CD14-positive monocyte (primary cell): ENCODE results near the gene SEMA3G. TPM values are rescaled to one million over a fixed set of nuclear protein-coding genes. Genes with fewer than 3 reads are reported as not detected.

ENCODE experiments used
- DNase-seq, 3 donors: peaks; one replicate each; pipeline ENCODE4 v3.0.0-alpha.2; 2011 to 2022
- H2AFZ ChIP-seq: 2 replicates; pipeline ENCODE4 v1.6.0; 2012; ENCODE audit warnings: mild to moderate bottlenecking, low read depth, low read length, inconsistent platforms; ENCODE audit not compliant: insufficient read depth, poor library complexity, severe bottlenecking
- H3K27ac ChIP-seq, 2 donors: 1 replicate in 1 of 2; 2 replicates in 1 of 2; pipeline ENCODE4 v1.5.1; 2012 to 2013; ENCODE audit warnings: low read length in 2 of 2, control low read depth in 1 of 2, inconsistent platforms in 1 of 2, low read depth in 1 of 2, mild to moderate bottlenecking in 1 of 2
- H3K27me3 ChIP-seq, 2 donors: one replicate each; pipeline versions ENCODE4 v1.6.0 to v1.6.1; 2011 to 2013; ENCODE audit warnings: low read length in 2 of 2; ENCODE audit not compliant: control insufficient read depth in 2 of 2, insufficient read depth in 2 of 2
- H3K36me3 ChIP-seq, 2 donors: replicated peaks in 1 of 2; 1 replicate in 1 of 2; 2 replicates in 1 of 2; pipeline versions ENCODE4 v1.5.1 to v1.6.1; 2012 to 2013; ENCODE audit warnings: low read length in 2 of 2, control low read depth in 1 of 2, inconsistent platforms in 1 of 2, mild to moderate bottlenecking in 1 of 2; ENCODE audit not compliant: insufficient read depth in 2 of 2, control insufficient read depth in 1 of 2
- H3K4me1 ChIP-seq, 2 donors: 1 replicate in 1 of 2; 2 replicates in 1 of 2; pipeline versions ENCODE4 v1.5.1 to v1.6.1; 2012 to 2013; ENCODE audit warnings: low read length in 2 of 2, control low read depth in 1 of 2, inconsistent platforms in 1 of 2, mild to moderate bottlenecking in 1 of 2, moderate library complexity in 1 of 2; ENCODE audit not compliant: insufficient read depth in 2 of 2, control insufficient read depth in 1 of 2
- H3K4me2 ChIP-seq: replicated peaks from 2 replicates; pipeline ENCODE3; 2012; ENCODE audit warnings: low read length, moderate library complexity, mild to moderate bottlenecking; ENCODE audit not compliant: poor library complexity, severe bottlenecking; ENCODE audit errors: extremely low read depth
- H3K4me3 ChIP-seq, 3 experiments: fragments of 200-600 bp in 1 of 3; sonication (generic) in 1 of 3; replicated peaks in 1 of 3; 1 replicate in 2 of 3; 2 replicates in 1 of 3; pipeline ENCODE4 v1.5.1; 2011 to 2013; ENCODE audit warnings: low read length in 3 of 3, mild to moderate bottlenecking in 3 of 3, control low read depth in 2 of 3, low read depth in 2 of 3, inconsistent platforms in 1 of 3, moderate library complexity in 1 of 3
- H3K79me2 ChIP-seq: 2 replicates; pipeline ENCODE4 v1.6.0; 2012; ENCODE audit warnings: mild to moderate bottlenecking, control low read depth, inconsistent platforms, low read length, moderate library complexity; ENCODE audit not compliant: insufficient read depth
- H3K9ac ChIP-seq: 2 replicates; pipeline ENCODE4 v1.6.0; 2017; ENCODE audit warnings: low read length, mild to moderate bottlenecking; ENCODE audit not compliant: insufficient read depth, poor library complexity, severe bottlenecking
- H3K9me3 ChIP-seq, 2 donors: replicated peaks in 1 of 2; 1 replicate in 1 of 2; 2 replicates in 1 of 2; pipeline versions ENCODE4 v1.5.1 to v1.6.1; 2012 to 2013; ENCODE audit warnings: low read length in 2 of 2, control low read depth in 1 of 2; ENCODE audit not compliant: control insufficient read depth in 1 of 2, insufficient read depth in 1 of 2
- H4K20me1 ChIP-seq: 2 replicates; pipeline ENCODE4 v1.6.0; 2012; ENCODE audit warnings: mild to moderate bottlenecking, low read length, control low read depth, moderate library complexity; ENCODE audit not compliant: insufficient read depth
- H3K27ac Mint-ChIP-seq, 7 donors: one replicate each; pipeline ENCODE4 v1.8.0; 2020; ENCODE audit warnings: mild to moderate bottlenecking in 7 of 7, mixed read lengths in 7 of 7, moderate library complexity in 6 of 7, inconsistent platforms in 2 of 7
- H3K27me3 Mint-ChIP-seq, 3 donors: one replicate each; pipeline ENCODE4 v1.8.0; 2021 to 2022; ENCODE audit warnings: low read depth in 3 of 3, mild to moderate bottlenecking in 3 of 3, mixed read lengths in 3 of 3, moderate library complexity in 3 of 3, inconsistent platforms in 1 of 3
- H3K36me3 Mint-ChIP-seq, 2 donors: one replicate each; pipeline ENCODE4 v1.8.0; 2020; ENCODE audit warnings: mixed read lengths in 2 of 2, inconsistent platforms in 1 of 2, mild to moderate bottlenecking in 1 of 2
- H3K4me1 Mint-ChIP-seq: one replicate; pipeline ENCODE4 v1.8.0; 2020; ENCODE audit warnings: mild to moderate bottlenecking, mixed read lengths
- H3K4me3 Mint-ChIP-seq, 2 donors: one replicate each; pipeline ENCODE4 v1.8.0; 2020; ENCODE audit warnings: mild to moderate bottlenecking in 2 of 2, mixed read lengths in 2 of 2, moderate library complexity in 1 of 2
- H3K9me3 Mint-ChIP-seq, 7 donors: one replicate each; pipeline ENCODE4 v1.8.0; 2020 to 2022; ENCODE audit warnings: mixed read lengths in 7 of 7, mild to moderate bottlenecking in 6 of 7, moderate library complexity in 6 of 7, inconsistent platforms in 2 of 7
- CTCF ChIP-seq: fragments of 200-600 bp; IDR thresholded peaks from one replicate; pipeline ENCODE4 v1.8.0; 2022; ENCODE audit warnings: antibody characterized with exemption, mild to moderate bottlenecking
- WGBS: methylation state at CpG from one replicate; pipeline ENCODE4 v1.1.5; 2013; ENCODE audit warnings: missing lambda C conversion rate; ENCODE audit not compliant: insufficient coverage; 5-methylcytosine and 5-hydroxymethylcytosine counted together
- intact Hi-C, 2 donors: fragments of 100-400 bp; cut with micrococcal nuclease; formaldehyde crosslinking; loops; one replicate each; pipeline versions ENCODE4 v1.15.0 to v1.15.1; 2023
- polyA plus RNA-seq, 3 donors: library from polyadenylated mRNA; depleted of rRNA in 1 of 3; unstranded in 2 of 3; stranded (reverse) in 1 of 3; fragments of 300-500 nt in 2 of 3; fragments of >200 nt in 1 of 3; fragmentation: Illumina TruSeq in 2 of 3; gene quantifications; 1 replicate in 2 of 3; 2 replicates in 1 of 3; pipeline ENCODE4 v1.2.3, GENCODE V29; 2012 to 2021

Gene SEMA3G
- polyA plus RNA-seq, 3 donors: 0.03 TPM; not detected in 2

GRCh38 chr3:52442409-52443267 lies 2.3 kb downstream of the SEMA3G start:
- Histone ChIP-seq H3K9me3 (no peaks in the 10 kb centered on the region), H3K4me1 (peaks cover 5 to 11% of the 10 kb centered on the region in 2 donors), H3K36me3 (no peaks in the 10 kb centered on the region), H3K4me3 (no peak overlapping the region), H3K9ac (no peak overlapping the region), H3K4me2 (no peak overlapping the region), H2AFZ (no peak overlapping the region), H3K27ac (no peak overlapping the region), H3K27me3 (no peaks in the 10 kb centered on the region), H3K79me2 (no peaks in the 10 kb centered on the region), H4K20me1 (no peaks in the 10 kb centered on the region)
- H3K36me3 Mint-ChIP-seq: no peaks in the 10 kb centered on the region
- H3K4me1 Mint-ChIP-seq: peaks cover 6% of the 10 kb centered on the region
- no peaks in the 10 kb centered on the region for H3K9me3 Mint-ChIP-seq
- peaks cover 0 to 9% (median 6%) of the 10 kb centered on the region in 3 donors for H3K27me3 Mint-ChIP-seq
- no peak overlapping the region for H3K4me3 Mint-ChIP-seq
- intact Hi-C loops: no loop called here
- no peak for TF ChIP-seq CTCF
- WGBS: 96% methylated on average over 13 of the region's 16 CpGs
- peak overlapping the region in 1 of 7 donors; percentile 23 for H3K27ac Mint-ChIP-seq
- DNase-seq: no peak

- Mint-ChIP-seq H3K36me3 (no peaks in the 10 kb centered on the region), H3K4me3 (no peak overlapping the region), H3K27ac (no peak overlapping the region), H3K9me3 (no peaks in the 10 kb centered on the region), H3K27me3 (peaks cover 0 to 9% (median 6%) of the 10 kb centered on the region in 3 donors), H3K4me1 (peaks cover 9% of the 10 kb centered on the region)
- DNase-seq: no peak
- Histone ChIP-seq H2AFZ (no peak overlapping the region), H3K4me2 (no peak overlapping the region), H3K4me3 (no peak overlapping the region), H4K20me1 (no peaks in the 10 kb centered on the region), H3K9ac (no peak overlapping the region), H3K79me2 (no peaks in the 10 kb centered on the region), H3K4me1 (peaks cover 13 to 19% of the 10 kb centered on the region in 2 donors), H3K9me3 (no peaks in the 10 kb centered on the region), H3K27ac (no peak overlapping the region), H3K27me3 (no peaks in the 10 kb centered on the region), H3K36me3 (no peaks in the 10 kb centered on the region)
- 95% methylated on average over 8 of the region's 18 CpGs for WGBS
- intact Hi-C loops: no loop called here
- no peak for TF ChIP-seq CTCF
These were observed 3.1 kb downstream of the SEMA3G start for GRCh38 chr3:52441772-52442332.
